HUDEP-2 (cell line): ENCODE results near the gene C19orf44.
A peak's percentile ranks its signal among the peaks of the same experiment; 100 is the strongest.

ENCODE experiments used
- DNase-seq, 76 experiments: peaks; one replicate each; lab custom pipeline; 2025; ENCODE audit not compliant: unreplicated experiment in 76 of 76; lab: John Stamatoyannopoulos, UW

C19orf44 gene

DNA sequence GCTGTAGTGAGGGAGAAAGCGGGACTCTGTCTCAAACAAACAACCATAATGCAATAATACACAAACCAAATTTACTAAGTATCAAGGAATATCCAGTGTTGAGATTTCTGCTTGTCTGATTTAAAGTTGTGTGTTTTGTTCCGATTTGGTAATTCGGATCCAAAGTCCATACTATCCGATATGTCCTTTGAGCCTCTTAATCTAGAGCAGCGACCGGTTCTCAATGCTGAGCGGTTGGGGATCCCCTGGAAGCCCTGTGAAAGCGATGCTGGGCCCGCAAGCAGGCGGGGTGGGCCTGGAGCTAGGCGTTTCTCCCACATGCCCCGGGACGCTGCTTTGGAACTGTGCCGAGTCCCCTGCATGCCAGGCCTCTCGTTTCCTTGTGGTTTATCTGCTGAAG, 20.2 kb downstream of the C19orf44 start:
- DNase-seq = no peak

DNA sequence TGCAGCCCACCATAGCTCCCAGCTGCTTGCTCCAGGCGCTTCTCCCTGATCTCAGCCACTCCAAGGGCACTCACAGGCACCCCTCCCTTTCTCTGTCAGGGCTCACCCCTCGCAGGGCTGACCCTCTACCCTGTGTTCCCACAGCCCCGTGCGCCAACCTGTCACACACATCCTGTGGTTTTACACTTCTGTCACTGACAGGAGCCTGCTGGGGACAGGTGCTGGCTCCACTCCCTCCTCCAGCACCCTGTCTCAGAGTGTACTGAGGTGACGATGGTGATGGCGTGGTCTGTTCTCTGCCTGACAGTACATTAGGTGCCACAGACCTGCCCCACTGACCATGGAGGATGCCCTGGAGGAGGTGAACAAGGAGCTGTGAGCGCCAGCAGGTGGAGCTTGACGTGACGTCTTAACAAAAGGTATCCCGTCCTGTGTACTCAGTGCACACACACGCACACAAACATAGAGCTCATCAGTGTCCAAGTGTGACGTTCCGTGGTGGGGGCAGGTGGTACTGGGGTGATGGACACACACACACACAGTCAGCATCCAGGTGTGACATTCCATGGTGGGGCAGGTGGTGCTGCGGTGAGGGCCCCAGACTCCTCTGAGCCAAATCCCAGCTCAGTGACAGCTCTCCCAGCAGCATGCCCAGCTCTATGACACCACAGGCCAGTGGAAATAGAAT, 20.9 kb downstream of the C19orf44 start:
- no peak for DNase-seq

DNA sequence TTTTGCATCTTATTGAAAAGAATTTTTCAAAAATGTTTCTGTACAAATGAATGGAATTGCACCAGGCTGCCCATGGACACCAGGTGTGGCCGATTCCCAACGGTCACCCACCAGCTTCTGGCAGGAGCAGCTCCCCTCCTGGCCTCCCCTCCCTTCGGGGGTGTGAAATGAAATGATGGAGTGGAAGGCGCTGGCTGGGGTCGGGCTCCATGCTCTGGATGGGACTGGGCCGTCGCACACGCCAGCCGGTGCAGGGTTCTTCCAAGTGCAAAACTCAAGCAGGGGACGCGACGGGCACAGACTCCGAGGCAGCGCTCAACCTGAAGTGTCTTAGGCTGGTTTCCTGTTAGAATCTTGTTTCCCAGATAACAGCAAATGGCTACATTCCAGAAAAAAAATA, 21.9 kb downstream of the C19orf44 start:
- no peak for DNase-seq

DNA sequence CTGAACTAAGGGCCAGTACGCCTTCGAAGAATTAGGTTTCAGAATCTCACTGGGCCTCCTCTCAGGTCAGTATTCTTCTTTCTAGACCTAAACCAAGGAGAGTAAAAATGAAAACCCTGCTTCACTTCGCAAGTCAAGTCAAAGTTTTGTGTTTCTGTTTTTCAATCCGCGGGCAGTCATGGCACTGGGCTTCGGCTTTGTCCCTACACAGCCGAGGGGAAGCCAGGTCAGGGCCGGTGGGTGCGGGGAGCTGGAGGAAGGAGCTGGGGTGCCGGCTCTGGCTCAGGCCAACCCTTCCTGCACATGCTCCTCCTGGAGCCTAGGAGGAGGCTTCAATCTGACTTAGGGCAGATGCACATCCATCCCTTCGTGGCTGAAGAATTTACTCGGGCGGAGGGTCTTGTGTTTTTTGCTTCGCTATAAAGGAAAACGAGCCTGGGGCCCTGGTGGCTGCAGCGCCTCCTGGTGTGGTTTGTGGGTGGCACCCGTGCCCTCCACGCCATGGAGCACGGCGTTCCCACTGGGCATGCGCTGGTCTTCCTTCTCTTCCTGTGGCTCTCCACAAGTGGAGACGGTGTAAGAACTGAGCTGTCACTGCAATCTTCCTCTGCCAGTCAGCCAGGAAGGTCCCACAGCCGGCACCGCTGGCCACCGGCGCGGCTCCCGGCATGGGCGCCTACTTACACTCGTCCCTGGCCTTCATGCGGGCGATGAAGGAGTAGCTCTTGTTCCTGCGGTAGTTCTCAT, 22.5 kb downstream of the C19orf44 start:
- no peak for DNase-seq

DNA sequence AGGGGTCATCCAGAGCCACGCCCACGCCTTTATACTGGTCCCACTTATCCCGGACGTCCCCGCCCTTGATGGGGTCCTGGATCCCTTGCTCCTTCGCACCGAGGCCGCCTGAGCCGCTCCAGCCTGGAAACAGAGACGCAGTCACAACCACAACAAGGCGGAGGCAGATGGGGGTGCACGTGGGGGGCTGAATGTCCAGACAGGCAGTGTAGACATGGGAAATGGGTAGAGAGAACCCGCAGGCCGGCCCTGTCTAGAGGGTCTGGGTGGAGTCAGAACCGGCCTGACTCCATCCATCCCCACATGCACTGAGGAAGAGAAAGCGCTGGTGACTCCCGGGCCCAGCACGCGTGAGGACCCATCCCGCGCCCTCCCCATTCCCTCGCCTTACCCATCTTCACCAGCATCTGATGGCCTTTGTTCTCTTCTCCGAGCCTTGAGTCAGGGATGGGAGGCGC, 23.1 kb downstream of the C19orf44 start:
- no peak for DNase-seq

DNA sequence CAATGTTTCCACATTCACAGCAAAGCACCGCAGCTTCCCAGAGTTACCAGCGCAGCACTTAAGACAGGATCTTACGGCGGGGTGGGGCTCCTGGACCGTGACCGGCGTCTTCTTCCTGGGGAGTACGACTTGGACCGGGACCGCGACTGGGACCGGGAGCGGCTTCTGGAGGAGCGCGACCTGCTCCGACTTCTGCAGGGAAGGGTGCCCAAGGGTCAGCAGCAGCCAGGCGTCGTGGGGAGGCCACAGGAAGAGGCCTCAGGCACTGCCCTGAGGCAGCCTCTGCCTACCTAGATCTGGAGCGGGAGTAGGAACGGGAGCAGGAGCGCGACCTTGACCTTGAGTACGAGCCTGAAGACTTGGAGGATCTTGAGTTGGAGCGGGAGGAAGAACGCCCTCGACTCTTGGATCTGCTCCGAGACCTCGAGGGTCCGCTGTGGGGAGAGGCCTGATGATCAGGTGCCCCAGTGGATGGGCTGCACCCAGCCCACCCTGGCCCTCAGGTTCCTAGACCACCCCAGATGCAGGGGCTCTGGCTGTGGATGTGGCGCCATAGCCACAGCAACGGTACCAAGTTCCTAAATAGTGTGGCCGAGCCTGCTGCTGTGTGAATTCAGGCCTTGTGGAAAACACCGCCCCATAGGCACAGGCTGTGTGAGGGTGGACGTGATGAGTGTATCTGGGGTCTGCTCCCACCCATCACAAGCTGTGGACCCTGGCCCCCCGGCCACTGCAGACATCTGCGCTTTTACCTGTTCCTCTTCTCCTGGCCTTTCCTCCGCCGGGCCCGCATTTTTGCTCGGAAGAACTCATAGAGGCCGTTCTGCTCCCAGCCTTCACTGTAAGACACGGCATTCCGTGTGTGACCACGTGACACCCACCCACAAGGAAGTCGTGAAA, 24.1 kb downstream of the C19orf44 start:
- DNase-seq = no peak

DNA sequence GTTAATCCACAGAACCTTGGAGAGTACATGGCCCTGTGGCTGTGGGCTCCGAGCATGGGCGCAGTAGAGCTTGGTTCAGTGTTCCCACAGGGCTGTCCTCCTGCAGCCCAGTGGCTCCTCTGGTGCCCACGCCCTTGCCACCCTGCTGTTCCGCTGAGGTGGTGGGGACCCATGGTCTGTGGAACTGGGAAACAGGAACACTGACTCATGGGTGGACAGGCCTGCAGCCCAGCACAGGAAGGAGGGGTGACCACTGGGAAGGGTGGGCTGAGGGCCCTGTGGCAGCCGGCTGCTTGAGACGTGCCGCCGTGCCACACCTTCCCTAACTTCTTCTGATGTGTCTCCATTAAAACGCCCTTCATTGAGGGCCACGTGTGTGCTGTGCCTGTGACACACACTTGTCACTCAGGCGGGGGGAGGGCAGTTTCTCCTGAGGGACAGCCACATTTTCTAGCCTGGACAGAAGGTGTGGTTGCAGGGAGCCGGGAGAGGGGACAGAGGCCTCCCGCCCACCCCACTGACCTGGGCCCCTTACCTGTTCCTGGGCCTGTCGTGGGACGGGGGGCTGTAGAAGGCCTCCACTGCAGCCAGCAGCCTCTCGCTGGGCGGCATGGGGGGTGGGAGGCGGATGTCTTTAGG, 24.9 kb downstream of the C19orf44 start:
- DNase-seq = no peak

DNA sequence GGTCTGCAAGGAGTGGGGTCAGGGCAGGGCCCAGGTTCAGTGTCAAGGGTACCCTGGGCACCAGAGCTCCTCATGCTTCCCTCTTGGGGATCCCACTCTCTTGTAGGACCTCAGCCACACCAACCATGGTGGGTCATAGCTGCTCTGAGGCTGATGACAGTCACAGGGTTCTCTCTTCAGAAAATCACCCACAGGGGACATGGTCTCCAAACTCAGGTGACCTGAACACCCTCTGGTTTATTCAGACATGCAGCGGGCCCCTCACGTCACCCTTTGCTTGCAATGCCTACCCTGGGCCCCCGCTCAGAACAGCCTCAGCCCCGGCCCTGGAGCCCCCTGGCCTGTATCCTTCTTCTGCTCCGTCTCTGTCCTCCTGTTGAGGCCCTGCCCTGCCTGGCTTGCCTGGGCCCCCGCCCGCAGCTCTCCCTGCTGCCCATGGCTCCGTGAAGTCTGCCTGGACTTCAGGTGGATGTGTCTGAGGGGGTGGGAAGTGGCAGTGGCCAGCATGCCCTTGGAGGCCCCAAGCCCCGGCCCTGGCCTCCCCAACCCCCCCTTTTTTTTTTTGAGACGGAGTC, 25.6 kb downstream of the C19orf44 start:
- no peak for DNase-seq

DNA sequence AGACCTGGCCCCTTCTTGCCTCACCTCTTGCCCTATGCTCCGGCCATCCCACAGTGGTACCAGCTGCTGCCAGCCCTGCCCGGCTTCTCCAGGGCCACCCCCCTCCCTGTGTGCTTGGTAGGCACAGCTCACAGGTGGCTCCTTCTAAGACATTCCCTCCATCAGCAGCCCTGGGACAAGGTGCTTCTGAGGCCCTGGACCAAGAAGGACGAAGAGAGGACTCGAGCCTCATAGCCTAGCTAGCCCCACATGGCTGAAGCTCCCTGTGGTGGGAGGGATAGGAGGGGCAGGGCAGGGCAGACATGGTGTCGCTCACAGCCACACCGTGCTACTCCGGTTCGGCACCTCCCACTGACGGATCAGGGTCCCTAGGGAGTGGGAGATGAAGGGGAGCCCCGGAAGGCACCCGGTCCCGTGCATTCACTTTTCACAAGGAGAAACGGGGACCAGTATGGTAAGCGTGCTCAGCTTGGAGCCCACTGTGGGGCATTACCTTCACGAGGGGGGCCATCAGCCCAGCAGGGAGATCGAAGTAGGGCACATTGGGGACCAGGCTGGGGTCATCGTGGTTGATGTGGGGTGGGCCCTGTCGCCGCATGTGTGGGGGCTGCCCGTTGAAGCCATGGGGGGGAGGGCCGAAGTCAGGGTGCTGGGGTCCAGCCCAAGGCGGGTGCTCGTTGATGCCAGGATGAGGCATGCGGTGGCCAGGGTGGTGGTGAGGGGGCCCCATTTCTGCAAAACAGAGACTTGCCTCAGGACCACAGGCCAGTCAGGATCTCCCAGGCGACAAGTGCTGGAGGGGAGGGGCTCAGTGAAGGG, 26.6 kb downstream of the C19orf44 start:
- DNase-seq = no peak

DNA sequence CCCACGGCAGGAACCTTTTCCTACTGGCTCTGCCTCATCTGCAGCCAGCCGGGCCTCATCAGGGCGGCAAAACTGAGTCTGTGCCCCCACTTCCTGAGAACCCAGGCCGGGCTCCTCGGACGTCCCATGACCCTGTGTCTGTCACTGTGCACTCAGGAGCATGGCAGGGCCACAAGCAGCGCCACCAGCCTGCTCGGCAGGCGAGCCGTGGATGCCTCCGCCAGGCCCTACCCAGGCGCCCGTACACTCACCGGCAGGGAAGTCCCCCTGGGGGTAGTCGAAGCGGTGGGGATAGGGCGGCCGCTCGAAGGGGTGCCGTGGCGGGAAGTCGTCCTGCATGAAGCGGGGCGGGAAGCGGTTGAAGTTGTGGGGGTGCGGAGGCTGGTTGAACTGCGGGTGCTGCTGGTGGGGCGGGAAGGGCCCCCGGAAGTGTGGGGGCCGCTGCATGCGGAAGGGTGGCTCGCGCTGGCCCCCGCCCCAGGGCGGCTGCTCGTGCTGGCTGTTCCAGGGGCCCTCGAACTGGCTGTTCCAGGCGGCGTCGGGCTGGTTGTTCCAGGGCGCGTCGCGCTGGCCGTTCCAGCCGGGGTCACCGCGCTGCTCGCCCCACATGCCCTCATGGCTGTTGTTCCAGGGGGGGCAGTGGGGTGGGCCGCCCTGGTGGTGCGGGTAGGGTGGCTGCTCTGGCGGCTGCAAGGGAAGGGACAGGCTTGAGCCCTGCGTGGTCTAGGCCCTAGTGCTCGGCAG, 29.0 kb downstream of the C19orf44 start:
- no peak for DNase-seq

DNA sequence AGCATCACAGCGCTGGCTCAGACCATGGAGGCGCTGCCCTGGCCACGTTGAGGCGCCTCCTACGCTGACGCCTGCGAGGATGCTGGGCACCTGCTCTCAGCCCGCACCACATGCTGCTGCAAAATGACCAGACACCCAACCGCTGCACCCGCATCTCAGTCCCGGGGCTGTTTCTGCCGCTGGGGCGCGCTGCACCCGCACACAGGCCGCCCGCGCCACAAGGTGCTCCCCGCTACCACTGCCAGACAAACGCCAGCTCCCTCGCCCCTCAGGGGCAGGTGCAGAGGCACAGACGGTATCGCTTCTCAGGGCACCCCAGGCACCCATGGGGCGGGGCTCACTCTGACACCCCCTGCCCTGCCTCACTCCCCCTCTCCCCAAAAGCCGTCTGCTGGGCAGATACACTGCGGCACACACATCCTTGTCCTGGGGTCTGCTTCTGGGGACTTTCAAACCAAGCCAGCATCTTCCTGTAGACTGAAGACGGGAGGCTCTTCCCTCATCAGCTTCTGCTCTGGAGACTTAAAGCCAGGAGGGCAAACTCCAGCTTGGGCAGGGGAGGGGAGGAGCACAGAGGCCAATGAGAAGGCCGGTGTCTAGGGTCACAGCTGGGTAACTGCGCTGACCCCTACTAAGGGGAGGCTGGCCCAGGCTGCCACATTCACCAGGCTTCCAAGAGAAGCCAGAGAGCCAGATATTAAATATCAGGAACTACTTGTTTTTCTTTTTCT, 29.7 kb downstream of the C19orf44 start:
- no peak for DNase-seq

DNA sequence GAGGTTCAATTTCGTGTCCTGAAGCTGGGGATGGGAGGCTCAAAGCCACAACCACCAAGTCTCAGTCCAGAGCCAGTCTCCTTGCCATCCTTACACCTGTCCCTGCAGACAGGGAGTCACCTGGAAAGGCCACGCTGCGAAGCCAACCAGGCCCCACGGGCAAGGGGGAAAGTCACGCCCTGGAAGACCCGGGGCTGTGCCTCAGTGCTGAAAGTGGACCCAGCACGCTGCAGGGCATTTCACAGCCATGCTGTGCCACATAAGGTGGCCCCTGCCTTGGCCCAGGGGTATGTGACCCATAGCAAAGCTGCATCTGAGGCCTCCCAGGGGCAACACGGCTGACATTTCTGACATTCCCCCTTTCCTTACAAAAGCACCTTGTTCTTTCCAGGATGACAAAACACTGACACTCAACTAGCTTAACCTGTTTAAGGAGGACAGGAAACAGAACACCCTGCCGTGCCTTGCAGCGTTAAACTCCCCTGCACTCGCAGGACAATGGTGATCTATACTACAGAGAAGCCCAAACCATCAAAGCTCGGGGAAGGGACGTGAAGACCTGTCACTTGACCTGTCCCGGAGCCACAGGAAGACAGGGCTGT, 31.2 kb downstream of the C19orf44 start:
- no peak for DNase-seq

DNA sequence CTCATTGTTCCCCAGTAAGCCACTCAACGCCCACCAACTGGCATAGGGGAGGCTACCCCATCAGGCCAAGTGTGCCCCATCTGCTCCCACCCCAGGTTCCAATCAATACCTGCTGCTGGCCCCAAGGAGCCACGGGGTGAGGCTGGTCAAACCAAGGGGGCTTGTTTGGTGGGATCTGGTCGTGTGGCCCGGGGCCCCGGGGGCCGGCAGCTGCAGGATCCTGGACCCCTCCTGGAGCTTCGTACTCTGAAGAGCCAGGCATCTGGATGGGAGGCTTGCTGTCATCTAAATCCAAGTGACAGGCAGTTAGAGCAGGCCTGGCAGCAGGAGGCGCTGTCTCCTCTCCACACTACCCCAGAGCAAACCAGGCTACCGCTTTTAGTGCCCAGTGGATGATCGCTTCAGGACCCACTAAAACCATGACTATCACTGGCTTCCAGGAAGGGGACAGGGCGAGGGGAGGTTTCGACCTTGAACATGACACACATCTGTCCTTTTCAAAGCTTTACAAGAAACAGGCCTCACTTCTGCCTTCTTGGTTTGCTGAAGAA, 31.9 kb downstream of the C19orf44 start:
- DNase-seq = peak in 35 of 76 experiments; percentile 11 to 53 (median 29)

DNA sequence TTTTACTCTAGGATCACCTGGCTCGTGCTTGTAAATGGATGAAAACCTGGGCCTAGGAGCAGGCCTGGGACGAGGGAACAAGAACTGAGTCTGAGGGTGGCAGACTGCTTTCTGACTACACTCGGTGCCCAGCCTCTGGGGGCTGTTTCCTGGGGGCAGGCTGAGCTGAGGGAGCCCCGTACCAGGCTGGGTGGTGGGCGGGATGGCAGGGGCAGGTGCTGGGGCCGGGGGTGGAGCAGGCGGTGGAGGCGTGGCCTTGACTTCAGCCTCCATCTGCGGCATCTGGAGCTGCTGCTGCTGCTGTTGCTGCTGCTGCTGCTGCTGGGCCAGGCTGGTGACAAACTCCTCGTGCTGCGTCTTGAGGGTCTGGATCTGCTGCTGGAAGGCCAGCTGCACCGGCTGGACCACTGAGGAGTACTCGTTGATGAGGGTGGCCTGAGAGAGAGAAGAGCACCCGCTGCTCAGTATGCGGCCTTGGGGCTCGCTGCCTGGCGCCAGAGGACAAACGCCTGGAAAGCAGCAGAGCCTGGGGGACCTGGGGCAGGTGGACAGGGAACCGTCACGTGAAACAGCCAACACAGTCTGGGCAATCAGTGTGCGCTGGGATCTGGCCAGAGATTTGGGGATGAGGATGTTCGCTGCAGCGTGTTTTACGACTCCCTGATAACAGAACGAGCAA, 33.4 kb downstream of the C19orf44 start:
- no peak for DNase-seq

DNA sequence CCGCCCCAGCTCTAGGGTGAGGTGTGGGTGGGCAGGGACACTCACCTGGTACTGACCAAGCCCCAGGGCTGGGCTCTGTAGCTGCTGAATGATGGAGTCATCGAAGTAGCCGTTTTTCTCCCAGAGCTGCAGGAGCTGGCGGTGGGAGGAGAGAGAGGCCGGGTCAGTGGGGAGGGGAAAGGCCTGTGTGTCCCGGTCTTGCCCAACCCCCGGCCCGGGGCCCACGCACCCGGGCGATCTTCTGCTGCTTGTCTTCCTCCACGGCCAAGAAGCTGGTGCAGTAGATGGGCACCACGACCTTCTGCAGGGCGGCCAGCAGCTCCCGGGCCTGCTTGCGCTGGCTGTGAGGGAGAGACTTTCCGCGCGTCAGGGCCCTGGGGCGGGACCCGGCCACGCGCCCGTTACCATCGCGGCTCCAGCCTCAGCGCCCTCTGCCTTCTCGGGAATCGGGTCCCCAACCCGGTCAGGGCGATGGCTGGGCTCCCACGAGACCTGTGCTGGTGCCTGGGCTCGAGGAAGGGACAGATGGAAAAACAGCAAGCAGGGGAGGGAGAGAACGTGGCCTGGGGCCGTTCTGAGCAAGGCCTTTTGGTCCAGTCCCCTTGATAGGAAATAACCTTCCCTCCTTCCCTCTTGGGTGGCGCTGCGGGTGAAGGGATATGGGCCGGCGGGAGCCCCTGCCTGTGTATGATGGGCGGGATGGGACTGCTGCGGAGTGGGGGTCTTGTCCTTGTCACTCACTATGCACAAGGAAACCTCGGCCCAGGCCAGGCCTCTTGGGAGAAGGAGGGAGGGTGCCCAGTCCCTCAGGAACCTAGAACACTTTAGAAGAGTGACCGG, 34.6 kb downstream of the C19orf44 start:
- no peak for DNase-seq

DNA sequence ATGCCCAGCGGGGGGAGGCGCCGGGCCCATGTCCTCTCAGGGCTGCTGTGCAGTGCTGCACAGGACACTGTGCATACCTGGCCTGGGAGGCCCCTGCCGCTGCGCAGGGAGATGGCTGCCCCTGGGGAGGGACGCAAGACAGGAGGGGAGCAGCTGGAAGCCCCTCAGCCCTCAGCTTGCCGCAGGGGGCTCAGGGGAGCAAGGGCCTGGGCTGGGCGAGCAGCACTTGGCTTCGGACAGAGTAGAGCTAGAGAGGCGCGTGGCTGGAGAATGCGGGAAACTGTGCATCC, 35.1 kb downstream of the C19orf44 start:
- DNase-seq = no peak
